ENCODE results near the gene ACAD10. TPM values are rescaled to one million over a fixed set of nuclear protein-coding genes. Genes with fewer than 3 reads are reported as not detected.
A peak's percentile ranks its signal among the peaks of the same experiment; 100 is the strongest.
"Not testable (repeated sequence)": the region's sequence is repeated elsewhere in the genome, so short reads cannot be mapped to it uniquely, and the experiment has no call there.

The ACAD10 gene
- total RNA-seq, 2 experiments from 2014 or later = 25.3 to 28.5 TPM

DNA sequence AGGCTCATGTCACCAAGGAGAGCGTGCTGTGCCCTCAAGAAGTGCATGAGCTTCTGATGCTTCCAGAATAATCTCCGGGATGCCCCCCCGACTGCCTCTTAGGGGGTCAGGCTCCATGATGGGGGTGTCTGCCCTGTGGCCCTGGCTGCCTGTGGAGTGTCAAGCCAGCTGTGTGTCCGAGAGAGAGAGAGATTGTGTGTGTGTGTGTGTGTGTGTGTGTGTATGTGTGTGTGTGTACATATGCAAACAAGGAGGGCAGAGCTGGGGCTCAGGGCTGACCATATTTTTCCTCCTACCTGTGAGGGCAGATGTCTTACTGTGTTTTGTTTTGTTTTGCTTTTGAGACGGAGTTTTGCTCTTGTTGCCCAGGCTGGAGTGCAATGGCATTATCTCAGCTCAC is 75.2 kb downstream of the ACAD10 start:
- CTCF ChIA-PET = no interaction called here
- Mint-ChIP-seq H3K27ac (no peak overlapping the region), H3K27me3 (peaks cover 34% of the 10 kb centered on the region), H3K9me3 (no peaks in the 10 kb centered on the region), H3K4me1 (peaks cover 15% of the 10 kb centered on the region), H3K36me3 (ENCODE audit: low read depth) (no peaks in the 10 kb centered on the region), H3K4me3 (no peak overlapping the region)
- no peak for DNase-seq
- POLR2A ChIA-PET = no interaction called here

DNA sequence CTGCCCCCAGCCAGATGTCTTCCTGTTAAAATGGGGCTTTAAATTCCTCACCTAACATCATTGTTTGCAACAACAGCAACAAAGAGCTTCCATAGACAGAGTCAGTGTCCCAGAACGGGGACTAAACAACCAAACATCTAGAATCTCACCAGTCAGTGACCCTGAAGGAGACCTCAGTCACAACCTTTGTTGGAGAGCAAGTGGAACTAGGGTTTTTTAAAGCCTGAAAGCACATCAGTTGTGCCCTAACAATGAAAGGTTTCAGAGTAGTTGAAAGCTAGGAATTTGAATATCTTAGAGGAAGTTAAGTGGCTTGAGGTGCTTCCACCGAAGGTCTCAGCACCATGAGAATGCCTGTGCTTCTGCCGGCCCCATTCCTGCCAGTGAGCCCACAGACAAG is 75.9 kb downstream of the ACAD10 start:
- POLR2A ChIA-PET = no interaction called here
- no peak for DNase-seq
- Mint-ChIP-seq H3K27me3 (peaks cover 38% of the 10 kb centered on the region), H3K27ac (no peak overlapping the region), H3K36me3 (ENCODE audit: low read depth) (peaks cover 3% of the 10 kb centered on the region), H3K9me3 (peaks cover 2% of the 10 kb centered on the region), H3K4me1 (peaks cover 19% of the 10 kb centered on the region), H3K4me3 (no peak overlapping the region)
- CTCF ChIA-PET = no interaction called here

DNA sequence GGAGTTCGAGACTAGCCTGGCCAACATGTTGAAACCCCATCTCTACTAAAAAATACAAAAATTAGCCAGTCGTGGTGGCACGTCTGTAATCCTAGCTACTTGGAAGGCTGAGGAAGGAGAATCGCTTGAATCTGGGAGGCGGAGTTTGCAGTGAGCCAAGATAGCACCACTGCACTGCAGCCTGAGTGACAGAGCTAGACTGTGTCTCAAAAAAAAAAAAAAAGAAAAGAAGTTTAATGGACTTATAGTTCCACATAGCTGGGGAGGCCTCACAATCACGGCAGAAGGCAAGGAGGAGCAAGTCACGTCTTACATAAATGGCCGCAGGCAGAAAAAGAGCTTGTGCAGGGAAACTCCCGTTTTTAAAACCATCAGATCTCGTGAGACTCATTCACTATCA is 77.7 kb downstream of the ACAD10 start:
- POLR2A ChIA-PET, CTCF ChIA-PET, H3K4me3 Mint-ChIP-seq: not testable (repeated sequence)

DNA sequence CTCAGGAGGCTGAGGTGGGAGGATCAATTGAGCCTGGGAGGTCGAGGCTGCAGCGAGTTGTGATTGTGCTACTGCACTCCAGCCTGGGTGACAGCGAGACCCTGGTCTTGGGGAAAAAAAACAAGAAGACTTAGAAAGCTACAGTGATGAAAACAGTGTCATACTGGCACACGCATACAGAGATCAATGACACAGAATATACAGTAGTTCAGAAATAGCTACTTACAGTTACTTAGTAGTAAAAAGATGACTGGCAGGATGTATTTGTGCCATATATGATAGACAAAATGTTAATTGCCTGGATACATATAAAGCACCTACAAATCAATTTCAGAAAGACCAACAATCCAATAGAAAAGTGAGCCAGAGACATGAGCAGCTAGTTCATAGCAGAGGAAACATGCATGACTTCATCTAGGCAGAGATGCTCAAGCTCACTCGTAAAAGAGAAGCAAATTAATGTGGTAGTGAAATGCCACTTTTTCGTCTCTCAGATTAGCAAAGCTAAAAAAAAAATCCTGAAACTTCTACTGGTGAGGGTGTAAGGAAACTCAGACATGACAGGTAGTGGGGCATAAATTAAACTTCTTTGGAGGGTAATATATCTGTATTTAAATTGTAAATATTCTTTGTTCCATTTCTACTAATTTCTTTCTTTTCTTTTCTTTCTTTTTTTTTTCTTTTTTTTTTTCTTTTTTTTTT is 78.4 kb downstream of the ACAD10 start:
- ChIA-PET CTCF (no interaction called here), POLR2A (no interaction called here)
- Mint-ChIP-seq H3K27me3 (peaks cover 50% of the 10 kb centered on the region), H3K4me1 (peaks cover 14% of the 10 kb centered on the region), H3K36me3 (ENCODE audit: low read depth) (peaks cover 3% of the 10 kb centered on the region), H3K9me3 (peaks cover 2% of the 10 kb centered on the region), H3K4me3 (no peak overlapping the region), H3K27ac (no peak overlapping the region)
- DNase-seq = no peak

More for the DNA sequence above, 77.7 kb downstream of the ACAD10 start:
- not testable (repeated sequence) for H3K36me3 Mint-ChIP-seq (ENCODE audit: low read depth); H3K27ac Mint-ChIP-seq; DNase-seq; H3K9me3 Mint-ChIP-seq
- Mint-ChIP-seq H3K4me1 (peaks cover 14% of the 10 kb centered on the region), H3K27me3 (peaks cover 50% of the 10 kb centered on the region)

DNA sequence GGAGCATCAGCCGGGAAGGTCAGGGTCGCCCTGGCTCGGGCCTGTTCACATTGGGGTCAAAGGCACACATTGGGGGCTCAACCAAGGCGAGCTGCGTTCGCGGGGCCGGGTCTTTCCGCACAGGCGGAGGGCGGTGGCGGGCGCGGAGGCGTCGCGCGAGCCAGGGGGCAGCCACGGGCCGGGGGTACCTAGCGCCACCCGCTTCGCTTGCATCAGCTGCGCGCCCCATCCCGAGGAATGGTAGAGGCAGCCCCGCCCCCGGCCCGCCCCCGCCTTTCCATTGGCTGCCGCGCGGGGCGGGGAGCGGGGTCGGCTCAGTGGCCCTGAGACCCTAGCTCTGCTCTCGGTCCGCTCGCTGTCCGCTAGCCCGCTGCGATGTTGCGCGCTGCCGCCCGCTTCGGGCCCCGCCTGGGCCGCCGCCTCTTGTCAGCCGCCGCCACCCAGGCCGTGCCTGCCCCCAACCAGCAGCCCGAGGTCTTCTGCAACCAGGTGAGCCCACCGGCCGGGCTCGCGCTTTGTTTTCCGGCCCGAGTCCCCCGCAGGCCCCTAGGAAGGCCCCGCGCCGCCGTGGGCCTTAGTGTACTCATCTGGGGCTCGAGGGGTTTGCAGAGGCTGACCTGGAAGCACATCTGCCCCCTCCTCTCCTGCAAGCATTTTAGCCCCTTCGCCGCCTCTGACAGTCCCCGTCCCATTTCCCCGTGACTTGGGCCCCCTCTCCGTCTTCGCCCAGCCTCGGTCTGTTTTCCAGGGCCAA is 80.9 kb downstream of the ACAD10 start, which contains the start of gene ALDH2:
TSS of gene ALDH2 (plus strand) at position 326 of the 754 bp plus-strand sequence. CDS start at position 376, 50 bp downstream.
- Mint-ChIP-seq H3K27ac (no peak within 1 kb of the TSS), H3K4me3 (peak within 1 kb of the TSS; percentile 62), H3K4me1 (peaks cover 14% of the 10 kb centered on the region), H3K9me3 (peaks cover 2% of the 10 kb centered on the region), H3K36me3 (ENCODE audit: low read depth) (peaks cover 3% of the 10 kb centered on the region), H3K27me3 (peaks cover 51% of the 10 kb centered on the region)
- CTCF ChIA-PET = no interaction called here
- peak; percentile 22 for DNase-seq
- POLR2A ChIA-PET = no interaction called here

DNA sequence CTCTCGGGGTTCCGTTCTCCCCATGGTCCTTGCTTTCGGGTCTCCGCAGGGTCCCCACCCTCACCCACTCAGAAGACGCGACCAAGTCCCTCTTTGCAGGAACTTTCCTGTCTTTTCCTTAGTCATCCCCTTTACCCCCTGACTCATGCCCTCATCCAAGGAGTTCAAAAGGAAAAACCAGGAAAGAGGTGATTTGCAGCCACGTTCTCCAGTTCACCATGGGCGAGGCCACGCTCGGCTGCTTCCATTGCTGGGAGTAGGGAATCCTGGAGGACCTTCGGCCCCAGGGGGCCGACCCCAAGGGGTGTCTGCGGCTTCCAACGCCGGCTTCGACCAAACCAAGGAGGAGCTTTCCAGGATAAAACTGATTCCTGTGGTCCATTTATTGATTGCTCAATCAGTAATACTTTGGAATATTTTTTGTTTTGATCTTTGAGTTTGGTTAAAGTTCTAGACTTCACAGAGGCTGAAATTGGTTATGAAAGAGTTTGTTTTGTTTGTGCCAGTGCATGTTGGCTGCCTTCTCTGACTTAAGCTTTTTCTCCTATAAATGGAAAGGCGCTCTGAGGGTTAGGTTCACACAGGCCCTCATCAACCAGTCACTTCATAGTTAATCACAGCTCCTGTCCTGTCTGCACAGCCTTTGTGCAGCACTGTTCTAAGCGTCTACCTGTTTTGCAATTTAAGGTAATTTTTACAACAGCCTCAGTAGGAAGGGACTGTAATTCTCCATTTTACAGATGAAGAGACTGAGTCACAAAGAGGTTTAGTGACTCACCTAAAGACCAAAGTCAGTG is 81.7 kb downstream of the ACAD10 start:
- POLR2A ChIA-PET = no interaction called here
- peak overlapping the region; percentile 49 for H3K4me3 Mint-ChIP-seq
- no peak overlapping the region for H3K27ac Mint-ChIP-seq
- H3K36me3 Mint-ChIP-seq (ENCODE audit: low read depth) = peaks cover 3% of the 10 kb centered on the region
- H3K4me1 Mint-ChIP-seq = peaks cover 14% of the 10 kb centered on the region
- peaks cover 2% of the 10 kb centered on the region for H3K9me3 Mint-ChIP-seq
- CTCF ChIA-PET = interaction anchor here (1.7 kb wide), 1 partner anchor 45 kb away, joined by 6 read pairs; no protein-coding TSS in a partner anchor
- no peak for DNase-seq
- peaks cover 47% of the 10 kb centered on the region for H3K27me3 Mint-ChIP-seq

DNA sequence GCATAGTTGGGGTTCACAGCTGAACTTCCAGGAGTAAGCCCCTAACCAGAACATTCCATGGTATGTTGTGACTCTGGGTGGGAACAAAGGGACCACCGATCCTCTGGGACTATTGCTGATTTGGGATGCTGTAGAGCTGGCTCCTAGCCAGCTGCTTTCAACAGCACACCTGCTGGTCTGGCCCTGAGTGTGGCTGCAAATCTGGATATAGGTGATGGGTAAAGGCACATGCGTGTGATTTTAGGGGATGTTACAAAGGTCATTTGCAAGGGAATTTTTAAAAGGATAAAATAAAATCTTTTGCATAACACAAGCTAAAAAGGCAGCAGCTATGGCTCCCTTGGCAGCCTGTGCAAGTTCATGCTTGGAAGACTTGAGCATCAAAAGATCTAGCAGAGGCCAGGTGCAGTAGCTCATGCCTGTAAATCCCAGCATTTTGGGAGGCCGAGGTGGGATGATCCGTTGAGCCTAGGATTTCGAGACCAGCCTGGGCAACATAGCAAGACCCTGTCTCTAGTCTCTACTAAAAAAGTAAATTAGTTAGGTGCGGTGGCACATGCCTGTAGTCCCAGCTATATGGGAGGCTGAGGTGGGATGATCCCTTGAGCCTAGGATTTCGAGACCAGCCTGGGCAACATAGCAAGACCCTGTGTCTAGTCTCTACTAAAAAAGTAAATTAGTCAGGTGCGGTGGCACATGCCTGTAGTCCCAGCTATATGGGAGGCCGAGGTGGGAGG is 82.5 kb downstream of the ACAD10 start:
- DNase-seq = no peak
- Mint-ChIP-seq H3K4me1 (peaks cover 14% of the 10 kb centered on the region), H3K27ac (no peak overlapping the region), H3K27me3 (peaks cover 41% of the 10 kb centered on the region), H3K36me3 (ENCODE audit: low read depth) (peaks cover 3% of the 10 kb centered on the region), H3K4me3 (no peak overlapping the region), H3K9me3 (peaks cover 2% of the 10 kb centered on the region)
- CTCF ChIA-PET = interaction anchor here (1.7 kb wide), 1 partner anchor 45 kb away, joined by 6 read pairs; no protein-coding TSS in a partner anchor
- POLR2A ChIA-PET = no interaction called here

DNA sequence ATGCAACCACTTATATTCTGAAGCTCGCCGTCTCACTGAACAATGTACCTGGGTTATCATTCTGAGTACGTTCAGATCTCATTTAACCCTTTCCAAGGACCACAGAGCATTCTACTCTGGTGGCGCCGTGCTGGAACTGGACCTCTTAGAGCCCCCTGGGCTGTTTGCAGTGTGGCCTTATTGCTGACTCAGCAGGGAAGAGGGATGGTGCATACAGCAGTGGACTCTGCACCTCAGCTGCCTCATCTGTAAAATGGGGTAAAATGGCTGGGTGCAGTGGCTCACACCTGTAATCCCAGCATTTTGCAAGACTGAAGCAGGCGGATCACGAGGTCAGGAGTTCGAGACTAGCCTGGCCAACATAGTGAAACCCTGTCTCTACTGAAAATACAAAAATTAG is 83.7 kb downstream of the ACAD10 start:
- H3K27ac Mint-ChIP-seq = no peak overlapping the region
- POLR2A ChIA-PET = no interaction called here

DNA sequence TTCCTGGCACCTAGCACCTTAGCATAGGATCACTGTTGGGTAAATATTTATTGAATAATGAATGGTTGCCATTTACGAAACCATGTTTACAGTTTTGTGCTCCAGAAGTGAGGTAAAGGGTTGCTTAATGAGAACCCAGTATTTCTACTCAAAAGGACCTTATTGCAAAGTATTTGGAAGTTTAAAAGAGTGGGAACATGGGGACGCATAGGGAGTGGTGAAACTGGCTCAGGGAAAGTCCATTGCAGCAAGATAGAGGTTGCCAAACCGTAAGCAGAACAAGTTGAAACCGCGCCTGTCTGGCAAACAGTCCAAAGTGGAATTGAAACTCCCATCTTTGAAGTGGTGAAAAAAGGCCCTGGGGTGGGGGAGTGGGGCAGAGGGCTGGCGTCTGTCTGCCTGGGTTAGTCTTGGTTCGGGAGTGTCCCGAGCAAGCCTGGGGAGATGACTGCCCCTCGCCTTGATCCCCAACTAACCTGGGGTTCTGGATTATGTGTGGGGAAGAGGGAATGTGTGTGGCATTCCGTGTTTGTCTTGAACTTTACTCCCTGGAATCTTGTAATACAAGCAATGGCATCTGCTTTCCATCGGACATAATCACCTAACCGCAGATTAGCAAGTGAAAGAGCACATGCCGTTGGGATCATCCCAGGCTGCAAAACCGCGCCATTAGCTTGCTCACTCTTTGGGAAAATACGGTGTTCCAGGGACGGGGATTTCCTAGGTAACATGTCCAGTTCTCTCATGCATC is 88.1 kb downstream of the ACAD10 start:
- no peak overlapping the region for H3K27ac Mint-ChIP-seq
- DNase-seq = no peak
- ChIA-PET POLR2A (no interaction called here), CTCF (no interaction called here)
- H3K36me3 Mint-ChIP-seq (ENCODE audit: low read depth) = no peaks in the 10 kb centered on the region
- H3K27me3 Mint-ChIP-seq = peaks cover 13% of the 10 kb centered on the region
- no peak overlapping the region for H3K4me3 Mint-ChIP-seq
- peaks cover 3% of the 10 kb centered on the region for H3K4me1 Mint-ChIP-seq
- no peaks in the 10 kb centered on the region for H3K9me3 Mint-ChIP-seq

More for the DNA sequence above, 83.7 kb downstream of the ACAD10 start:
- Mint-ChIP-seq H3K4me3 (no peak overlapping the region), H3K9me3 (peaks cover 2% of the 10 kb centered on the region), H3K27me3 (peaks cover 32% of the 10 kb centered on the region), H3K36me3 (ENCODE audit: low read depth) (peaks cover 3% of the 10 kb centered on the region), H3K4me1 (peaks cover 11% of the 10 kb centered on the region)
- CTCF ChIA-PET = interaction anchor here (1.0 kb wide), 1 partner anchor 45 kb away, joined by 3 read pairs; no protein-coding TSS in a partner anchor
- no peak for DNase-seq

DNA sequence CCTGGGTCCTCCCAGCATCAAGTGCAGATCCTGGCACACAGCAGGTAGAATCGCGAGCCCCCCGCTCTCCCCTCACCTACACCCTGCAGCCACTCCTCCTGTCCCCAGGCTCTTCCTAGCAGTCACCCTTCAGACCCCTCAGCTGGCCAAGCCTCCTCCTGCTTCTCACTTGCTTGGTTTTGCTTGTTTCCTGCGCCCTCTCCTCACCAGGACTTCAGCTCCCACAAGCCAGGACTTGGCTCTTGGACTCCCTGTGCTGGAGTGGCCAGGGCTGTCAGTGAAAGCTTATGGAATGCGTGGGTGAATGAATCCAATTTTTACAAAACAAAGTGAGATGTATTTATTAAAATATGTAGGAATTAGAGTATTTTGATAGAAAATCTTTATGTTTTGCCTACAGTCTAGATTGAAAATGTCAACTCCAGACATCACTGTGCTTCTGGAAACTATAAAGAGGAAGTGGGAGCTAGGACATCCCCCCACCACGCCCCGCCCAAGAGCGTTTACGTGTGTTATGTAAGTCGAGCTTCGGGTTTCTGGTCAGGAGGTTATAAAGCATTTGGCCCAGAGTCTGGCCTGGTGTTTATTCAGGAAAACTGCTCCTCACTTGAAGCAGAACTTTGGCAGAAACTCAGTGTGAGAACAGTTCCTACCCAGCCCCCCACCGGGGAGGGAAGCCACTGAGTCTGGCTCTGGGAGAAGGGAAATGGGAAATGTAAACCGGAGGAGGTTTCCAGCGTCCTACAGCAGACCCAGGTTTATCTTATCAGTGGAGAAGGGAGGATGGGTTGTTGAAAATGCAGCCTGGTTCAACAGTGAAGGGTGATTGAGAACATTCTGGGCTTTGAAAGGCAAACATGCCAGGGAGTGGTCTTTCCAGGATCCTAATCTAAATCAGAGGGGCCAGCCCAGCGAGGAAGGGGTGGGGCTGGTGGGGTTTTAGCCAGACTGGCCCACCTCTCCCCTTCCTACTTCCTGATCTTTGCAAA is 89.6 kb downstream of the ACAD10 start:
- Mint-ChIP-seq H3K27me3 (peaks cover 7% of the 10 kb centered on the region), H3K9me3 (no peaks in the 10 kb centered on the region), H3K27ac (no peak overlapping the region), H3K4me1 (peaks cover 3% of the 10 kb centered on the region), H3K4me3 (no peak overlapping the region), H3K36me3 (ENCODE audit: low read depth) (no peaks in the 10 kb centered on the region)
- POLR2A ChIA-PET = no interaction called here
- CTCF ChIA-PET = interaction anchor here (0.5 kb wide), 1 partner anchor 410 kb away, joined by 4 read pairs; no protein-coding TSS in a partner anchor
- DNase-seq = no peak

DNA sequence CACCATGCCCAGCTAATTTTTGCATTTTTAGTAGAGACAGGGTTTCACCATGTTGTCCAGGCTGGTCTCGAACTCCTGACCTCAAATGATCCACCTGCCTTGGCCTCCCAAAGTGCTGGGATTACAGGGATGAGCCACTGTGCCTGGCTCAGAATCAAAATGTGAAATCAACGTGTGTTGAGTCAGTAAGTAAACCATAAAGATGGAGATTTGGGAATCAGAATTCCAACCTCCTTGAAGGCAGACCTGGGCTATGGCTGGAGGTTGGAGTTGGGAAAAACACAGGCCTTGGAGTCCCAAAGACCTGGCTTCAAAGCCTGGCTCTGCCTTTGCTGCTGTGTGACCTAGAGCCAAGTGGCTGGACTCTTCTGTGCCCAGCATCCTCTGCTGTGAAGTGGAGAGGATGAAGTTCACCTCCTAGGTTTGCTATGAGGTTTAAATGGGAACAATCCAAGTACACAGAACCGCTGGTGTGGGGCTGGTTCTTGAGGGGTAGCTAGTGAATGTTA is 91.0 kb downstream of the ACAD10 start:
- H3K4me1 Mint-ChIP-seq = peaks cover 3% of the 10 kb centered on the region
- H3K36me3 Mint-ChIP-seq (ENCODE audit: low read depth) = no peaks in the 10 kb centered on the region
- peaks cover 7% of the 10 kb centered on the region for H3K27me3 Mint-ChIP-seq
- DNase-seq = no peak
- H3K27ac Mint-ChIP-seq = no peak overlapping the region
- POLR2A ChIA-PET = no interaction called here
- CTCF ChIA-PET = no interaction called here
- H3K9me3 Mint-ChIP-seq = no peaks in the 10 kb centered on the region
- no peak overlapping the region for H3K4me3 Mint-ChIP-seq

All from activated CD4-positive, alpha-beta memory T cell treated with anti-CD3 and anti-CD28 coated beads, Interleukin-2, amount 10 ng/mL, durations not matched to agents 7 days and 5 days (primary cell).